RPMI8226 (cell line): Measurements from ENCODE around the gene TTC23.
A peak's percentile ranks its signal among the peaks of the same experiment; 100 is the strongest.
"Not testable (repeated sequence)": the region's sequence is repeated elsewhere in the genome, so short reads cannot be mapped to it uniquely, and the experiment has no call there.

Experiments used
- DNase-seq: peaks from one replicate; pipeline ENCODE4 v3.0.0-alpha.2; 2015

TTC23 gene

DNA sequence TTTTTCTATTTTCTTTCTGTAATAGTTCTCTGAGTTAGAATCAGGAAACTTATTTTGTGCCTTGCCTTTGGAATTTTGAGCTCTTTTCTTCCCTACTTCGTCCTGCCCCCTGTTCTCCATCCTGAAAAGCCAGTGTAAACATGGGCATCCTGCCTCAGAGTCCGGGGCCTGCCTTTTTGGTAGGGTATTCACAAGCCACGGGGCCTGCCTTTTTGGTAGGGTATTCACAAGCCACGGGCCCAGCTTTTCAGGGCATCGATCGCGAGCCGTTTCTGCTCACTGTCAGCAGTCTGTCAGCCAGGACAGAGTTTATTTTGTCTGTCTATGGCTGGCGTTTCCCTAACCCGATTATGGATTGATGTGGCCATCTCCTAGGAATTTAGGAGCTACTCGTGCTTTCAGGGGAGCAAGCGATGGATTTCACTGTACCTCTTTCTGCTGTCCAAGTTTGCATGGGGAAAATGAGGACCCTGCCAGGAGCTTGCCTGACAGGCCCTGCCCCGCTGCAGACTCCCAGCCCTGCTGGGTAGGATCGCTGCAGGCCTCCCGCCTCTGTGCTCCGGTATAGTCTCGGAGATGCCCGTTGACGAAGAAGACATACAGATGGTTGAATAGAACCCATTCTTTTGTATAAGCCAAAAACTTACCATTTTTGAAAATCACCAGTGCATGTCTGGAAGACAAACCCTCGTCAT lies 131.7 kb downstream of the TTC23 start:
- DNase-seq = no peak

DNA sequence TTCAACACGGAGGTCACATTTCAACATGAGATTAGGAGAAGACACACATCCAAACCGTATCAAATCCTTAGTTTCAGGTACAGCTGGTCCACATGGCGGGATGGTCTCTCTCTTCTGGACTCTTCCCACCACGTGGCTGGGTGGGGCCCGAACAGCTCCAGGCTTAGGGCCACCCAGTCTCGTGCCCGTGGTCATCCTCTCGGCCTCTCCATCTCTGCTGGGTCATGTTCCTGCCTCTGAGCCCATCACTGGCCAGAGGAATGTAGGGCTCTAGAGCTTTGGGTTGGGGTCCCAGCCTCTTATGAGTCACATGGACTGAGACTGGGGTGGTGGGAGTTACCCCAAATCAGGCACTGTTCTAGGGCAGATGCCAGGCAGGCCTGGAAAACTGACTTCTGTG lies 132.3 kb downstream of the TTC23 start:
- no peak for DNase-seq

DNA sequence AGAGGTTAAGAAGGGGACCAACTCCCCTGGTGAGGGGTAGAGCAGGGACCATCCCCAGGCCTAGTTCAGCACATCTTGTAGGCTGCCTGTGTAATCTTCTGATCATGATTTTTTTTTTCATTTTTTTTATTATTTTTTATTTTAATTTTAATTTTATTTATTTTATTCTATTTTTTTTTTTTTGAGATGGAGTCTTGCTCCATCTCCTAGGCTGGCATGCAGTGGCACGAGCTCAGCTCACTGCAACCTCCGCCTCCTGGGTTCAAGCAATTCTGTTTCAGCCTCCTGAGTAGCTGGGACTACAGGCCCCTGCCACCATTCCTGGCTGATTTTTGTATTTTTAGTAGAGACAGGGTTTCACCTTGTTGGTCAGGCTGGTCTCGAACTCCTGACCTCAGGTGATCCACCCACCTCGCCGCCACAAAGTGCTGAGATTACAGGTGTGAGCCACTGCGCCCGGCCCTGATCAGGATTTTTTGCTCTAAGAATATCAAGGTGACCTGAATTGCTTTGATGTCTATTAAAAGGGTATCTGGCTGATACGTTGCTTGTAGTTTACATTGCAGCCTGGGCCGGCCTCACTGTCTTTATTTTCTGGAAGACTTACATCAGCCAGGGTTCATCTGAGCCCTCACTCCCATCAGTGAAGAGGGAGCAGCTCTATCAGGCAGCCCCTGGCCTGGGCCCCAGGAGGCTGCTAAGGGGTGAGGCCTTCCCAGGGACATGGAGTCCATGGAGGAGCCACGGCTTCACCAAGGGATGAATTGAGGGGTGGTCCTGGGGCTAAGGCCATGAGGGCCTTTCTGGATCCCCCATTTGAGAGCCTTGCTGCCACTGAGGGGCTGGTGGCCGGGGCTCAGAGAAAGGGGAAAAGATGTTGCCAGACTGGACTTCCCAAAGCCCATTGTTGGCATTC lies 133.8 kb downstream of the TTC23 start:
- DNase-seq = no peak

DNA sequence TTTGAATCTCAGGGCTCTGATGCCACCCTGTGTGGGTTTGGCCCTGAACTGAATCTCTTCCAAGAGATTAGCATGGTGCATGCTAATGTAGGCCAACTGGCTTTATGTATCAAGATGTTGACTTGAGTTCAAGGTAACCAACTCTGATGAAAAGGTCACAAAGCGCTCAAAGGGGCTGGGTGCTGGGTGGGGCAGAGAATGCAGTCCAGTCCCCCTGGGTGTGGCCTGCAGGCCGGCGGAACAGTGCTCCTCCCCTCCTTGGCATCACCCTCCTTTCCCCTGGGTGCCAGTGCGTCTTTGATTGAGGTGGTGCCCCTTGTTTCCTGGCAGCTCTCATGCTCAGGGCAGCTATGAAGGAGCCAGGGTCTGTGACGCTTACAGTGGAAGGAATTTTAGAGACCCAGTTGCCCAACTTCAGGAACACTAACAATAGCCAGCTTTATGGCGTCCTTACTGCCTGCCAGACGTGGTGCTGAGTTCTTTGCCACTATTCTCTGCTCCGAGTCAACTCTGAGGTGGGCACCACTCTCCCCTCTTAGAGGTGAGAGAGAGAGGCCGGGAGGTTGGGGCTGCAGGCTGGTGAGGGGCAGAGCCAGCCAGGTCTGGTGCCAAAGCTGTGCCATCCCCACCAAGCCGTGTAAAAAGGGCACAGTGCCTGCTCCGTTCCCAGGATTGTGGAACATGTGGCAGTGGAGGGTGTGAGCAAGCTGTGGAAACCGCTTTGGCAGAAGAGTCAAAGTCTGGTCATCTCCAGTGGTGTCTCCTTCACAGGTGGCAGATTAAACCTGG lies 134.7 kb downstream of the TTC23 start:
- DNase-seq = no peak

DNA sequence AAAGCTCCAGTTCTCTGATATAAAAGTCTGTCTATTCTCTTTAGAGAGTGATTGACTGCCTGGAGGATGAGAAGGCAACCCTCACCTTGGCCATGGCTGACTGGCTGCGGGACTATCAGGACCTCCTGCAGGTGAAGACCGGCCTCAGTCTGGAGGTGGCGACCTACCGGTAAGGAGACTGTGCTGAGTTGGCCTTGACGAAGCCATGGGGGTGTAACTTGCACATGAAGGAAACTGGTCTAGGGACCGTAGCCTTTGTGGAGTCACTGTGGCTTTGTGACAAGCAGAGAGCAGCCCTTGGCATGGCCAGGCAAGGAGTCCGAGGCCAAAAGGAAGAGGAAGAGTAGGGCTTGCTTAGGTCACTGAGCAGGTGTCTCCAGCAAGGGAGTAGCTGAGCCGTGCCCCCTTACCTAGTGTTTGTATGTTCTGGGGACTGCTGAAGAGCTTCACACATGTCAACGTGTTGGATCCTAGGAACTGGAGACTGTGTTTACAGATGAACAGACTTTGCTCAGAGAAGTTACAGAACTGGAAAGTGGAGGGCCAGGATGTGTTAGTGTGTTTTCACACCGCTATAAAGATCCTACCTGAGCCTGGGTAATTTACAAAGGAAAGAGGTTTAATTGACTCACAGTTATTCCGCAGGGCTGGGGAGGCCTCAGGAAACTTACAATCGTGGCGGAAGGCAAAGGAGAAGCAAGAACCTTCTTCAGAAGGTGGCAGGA lies 135.7 kb downstream of the TTC23 start:
- DNase-seq = no peak

DNA sequence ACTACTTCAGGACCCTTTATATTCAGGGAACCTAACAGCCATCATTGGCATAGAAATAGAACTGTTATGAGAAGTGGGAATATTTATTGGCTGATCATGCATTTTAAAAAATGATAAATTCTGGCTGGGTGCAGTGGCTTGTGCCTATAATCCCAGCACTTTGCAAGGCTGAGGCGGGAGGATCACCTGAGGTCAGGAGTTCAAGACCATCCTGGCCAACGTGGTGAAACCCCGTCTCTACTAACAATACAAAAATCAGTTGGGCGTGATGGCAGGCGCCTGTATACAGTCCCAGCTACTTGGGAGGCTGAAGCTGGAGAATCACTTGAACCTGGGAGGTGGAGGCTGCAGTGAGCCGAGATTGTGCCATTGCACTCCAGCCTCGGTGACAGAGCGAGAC lies 137.7 kb downstream of the TTC23 start:
- DNase-seq = not testable (repeated sequence)

DNA sequence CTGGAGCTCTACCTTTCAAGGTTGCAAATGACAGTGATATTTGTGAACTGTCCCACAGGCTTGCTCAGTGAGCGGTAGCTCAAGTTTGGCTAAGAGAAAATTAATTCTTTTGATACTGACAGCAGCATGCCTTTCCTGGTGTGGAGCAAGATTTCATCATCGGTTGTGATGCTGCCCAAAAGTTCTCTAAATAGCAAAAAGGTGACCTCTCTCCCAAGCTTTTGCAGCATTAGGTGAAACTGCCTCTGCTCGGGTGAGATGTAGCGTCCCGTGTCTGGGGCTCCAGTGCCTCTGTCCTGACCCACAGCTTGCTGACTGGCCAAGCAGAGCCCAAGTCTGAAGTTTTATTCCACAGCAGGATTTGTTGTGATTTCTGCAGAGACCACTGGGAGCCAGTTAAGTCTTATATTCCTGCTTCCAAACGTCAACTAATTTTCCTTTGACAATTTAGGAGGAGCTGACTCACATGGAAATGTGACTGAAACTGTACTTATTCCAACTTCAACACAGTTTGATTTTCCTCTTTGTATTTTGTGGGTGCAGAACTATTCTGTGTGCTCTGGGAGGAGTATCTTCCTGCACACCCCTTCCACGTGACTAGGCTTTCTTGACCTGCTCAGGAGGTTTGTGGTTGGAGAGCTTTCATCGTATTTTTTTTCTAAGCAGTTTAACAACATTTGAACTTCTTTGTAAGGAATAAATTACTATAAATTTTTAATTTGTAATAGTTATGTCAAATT lies 138.6 kb downstream of the TTC23 start:
- no peak for DNase-seq

DNA sequence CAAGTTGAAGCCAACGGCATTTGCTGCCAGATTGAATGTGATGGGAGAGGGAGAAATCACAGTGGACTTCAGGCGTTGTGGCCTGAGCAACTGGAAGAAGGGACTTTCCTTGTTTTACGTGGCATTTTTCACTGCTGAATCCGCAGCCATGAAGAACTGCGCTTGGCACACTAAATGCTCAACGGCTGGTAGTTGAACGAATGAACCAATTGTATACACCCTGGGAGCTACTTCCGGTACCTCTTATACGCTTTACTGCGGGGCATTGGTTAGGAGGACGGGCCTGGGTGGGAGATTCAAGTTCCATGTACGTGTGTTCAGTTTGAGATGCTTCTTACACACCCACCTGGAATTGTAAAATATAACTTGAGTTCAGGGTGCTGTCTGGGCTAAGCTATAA lies 139.3 kb downstream of the TTC23 start:
- no peak for DNase-seq

DNA sequence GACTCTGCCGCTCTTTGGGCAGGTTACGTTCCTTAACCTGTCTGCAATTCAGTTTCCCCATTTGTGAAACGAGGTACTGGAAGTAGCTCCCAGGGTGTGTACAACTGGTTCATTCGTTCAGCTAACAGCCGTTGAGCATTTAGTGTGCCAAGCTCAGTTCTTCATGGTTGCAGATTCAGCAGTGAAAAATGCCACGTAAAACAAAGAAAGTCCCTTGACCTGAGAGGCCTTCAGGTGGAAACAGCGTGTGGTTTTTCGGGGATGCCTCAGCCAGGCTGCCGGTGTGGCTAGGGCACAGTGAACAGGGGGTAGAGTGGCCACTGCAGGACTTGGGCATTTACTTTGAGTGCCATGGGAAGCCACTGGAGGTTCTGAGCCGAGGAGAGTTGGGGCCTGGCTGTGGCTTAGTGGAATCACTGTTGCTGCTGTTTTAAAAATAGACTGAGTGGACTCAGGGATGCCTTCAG lies 139.8 kb downstream of the TTC23 start:
- no peak for DNase-seq

DNA sequence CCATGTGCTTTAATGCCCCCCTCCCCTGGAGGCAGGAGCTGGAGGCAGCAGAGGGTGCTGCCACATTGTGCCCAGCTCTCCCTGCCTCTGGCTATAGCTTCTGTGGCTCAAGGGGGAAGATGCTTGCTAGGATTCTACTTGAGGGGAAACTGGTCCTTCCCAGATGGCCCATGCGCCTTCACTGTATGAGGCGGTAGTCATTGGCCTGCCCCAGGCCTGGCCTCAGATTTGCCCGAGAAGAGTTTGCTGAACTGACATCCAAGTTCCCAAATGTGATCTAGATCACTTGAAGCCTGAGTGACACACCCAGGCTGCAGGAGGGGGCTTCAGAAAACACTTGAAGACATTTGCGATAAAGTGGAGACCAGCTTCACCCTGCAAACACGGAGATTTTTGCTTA lies 140.4 kb downstream of the TTC23 start:
- DNase-seq = no peak

DNA sequence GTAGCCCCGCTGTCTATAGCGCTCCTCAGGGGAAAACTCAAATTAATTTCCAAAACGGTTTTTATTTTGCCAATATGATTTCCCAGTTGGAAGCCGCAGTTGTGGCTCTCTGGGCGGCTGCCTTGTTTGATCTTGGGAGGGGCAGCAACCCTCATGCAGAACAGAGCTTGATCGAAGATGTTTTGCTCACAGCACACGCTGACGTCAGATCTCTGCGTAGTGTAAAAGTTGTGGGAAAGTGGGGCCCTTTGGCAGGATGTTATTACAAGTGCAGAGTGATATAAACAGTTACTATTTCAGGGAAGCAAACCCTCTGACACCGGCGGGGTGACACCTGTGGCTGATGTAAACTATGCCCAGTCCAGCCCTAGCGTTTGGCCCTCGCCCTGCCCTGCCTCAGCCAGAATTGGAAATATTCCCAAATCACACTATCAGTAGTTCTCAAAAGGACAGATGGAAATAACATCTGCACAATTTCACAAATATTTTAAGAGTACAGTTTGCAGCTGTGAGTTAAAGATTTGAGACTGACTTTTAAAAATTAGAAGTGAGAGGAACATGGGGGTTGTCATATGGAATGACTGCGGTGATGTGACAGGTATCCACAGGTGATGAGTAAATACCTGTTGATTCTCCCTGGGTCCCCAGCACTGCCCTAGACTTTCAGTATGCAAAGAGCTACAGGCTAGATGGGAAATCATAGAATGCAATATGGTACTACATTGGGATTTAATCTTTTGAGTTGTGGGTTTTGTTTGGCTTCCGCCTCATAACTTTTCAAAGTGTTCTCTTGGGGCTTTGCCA lies 142.8 kb downstream of the TTC23 start:
- peak; percentile 62 for DNase-seq

DNA sequence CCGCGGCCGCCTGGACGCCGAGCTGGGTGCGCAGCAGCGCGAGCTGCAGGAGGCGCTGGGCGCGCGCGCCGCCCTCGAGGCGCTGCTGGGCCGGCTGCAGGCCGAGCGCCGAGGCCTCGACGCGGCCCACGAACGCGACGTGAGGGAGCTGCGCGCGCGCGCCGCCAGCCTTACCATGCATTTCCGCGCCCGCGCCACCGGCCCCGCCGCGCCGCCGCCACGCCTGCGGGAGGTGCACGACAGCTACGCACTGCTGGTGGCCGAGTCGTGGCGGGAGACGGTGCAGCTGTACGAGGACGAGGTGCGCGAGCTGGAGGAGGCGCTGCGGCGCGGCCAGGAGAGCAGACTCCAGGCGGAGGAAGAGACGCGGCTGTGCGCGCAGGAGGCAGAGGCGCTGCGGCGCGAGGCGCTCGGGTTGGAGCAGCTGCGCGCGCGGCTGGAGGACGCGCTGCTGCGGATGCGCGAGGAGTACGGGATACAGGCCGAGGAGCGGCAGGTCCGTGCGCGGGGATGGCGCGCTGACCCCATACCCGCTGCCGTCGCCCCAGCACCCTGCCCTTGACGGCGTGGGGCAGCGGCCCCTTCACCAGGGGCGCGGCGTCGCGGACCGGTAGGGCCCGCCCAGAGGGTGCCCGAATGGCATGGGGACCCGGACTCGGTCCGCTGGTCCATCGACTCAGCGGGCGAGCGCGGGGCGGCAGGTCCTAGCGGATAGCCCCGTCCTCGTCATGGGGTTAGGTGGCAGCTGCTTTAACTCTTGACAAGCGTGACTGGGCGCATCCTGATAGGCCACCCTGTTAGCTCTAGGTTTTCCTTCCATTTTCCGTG lies 143.7 kb downstream of the TTC23 start:
- peak; percentile 92 for DNase-seq

DNA sequence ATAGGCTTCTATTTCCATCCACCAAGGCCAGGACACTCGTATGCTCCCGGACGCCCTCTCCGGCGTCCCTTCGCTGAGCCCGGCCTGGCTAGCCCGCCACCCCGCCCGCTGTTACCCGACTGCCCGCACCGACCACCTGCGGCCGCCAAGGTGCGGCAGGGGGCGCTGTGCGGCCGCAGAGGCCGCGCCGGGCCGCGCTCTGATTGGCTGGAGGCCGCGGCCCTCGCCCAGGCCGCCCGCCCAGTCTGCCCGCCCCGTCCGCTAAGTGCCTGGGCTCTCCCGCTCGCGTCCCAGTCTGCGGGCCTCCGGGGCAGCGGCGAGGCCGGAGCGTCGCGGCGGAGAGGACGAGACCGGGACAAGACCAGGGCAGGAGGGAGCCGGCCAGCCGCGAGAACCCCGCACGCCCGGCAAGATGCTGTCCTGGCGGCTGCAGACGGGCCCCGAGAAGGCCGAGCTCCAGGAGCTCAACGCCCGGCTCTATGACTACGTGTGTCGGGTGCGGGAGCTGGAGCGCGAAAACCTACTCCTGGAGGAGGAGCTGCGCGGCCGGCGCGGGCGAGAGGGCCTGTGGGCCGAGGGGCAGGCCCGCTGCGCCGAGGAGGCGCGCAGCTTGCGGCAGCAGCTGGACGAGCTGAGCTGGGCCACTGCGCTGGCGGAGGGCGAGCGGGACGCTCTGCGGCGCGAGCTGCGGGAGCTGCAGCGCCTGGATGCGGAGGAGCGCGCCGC lies 144.4 kb downstream of the TTC23 start, which contains the start of gene SYNM:
TSS of gene SYNM (plus strand) at position 293 of the 726 bp plus-strand sequence. CDS start at position 413, 120 bp downstream.
- DNase-seq = peak; percentile 93

DNA sequence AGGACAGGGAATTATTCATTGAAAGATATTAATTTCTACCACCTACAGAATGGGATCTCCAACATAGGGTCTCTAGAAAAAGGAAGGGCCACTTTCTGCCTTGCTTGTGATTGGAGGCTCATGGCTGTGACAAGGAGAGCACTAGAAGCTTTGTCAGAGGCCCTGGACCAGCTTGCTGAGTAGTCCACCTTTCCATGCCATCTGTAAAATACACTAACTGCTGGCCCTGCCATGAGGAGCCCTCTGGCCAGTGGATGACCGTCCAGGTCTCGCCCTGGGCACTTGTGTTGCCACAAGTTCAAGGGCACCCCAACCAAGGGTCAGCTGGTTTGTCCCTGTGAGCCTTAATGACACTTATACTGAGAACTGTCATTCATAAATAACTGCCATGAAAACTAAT lies 146.1 kb downstream of the TTC23 start:
- no peak for DNase-seq

DNA sequence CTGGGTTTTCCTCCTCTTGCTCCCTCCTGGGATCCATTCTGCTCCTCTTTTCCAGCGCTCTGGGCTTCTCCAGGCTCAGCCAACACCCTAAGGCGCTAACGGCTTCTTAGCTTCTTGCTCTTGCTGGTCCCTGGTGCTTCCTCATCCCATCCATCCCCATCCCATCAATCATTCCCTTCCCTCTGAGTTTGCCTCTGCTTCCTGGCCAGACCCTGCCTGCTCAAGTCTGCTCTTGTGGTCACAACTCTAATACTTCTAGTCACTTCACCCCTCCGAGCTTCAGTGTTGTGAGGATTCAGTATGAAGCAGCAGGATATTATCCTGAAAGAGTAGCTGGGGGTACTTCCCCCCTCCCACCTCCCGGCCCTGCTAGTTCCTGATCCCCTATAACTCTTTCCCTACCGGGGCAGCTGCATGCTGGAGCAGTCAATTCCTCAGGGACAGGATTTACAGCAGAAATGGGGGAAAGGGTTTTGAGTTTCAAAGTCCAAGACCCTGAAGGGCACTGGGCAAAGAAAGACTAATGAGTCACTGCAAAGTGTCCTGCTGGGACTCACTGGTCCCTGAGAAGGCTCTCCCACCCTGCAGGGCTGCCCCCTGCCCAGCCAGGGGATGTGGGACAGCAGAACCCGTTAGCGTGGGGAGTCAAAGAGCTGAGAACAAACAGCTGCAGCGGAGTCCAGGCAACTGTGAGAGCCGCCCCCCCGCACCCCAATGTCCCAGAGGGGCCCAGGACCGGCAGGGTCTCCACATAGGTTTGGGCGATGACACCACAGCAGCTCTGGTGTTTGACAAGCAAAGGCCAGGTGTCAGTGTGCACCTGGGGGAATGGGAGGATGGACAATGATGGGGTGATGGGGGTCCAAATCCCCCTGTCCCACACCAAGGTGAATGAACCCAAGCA lies 146.8 kb downstream of the TTC23 start:
- DNase-seq = no peak

DNA sequence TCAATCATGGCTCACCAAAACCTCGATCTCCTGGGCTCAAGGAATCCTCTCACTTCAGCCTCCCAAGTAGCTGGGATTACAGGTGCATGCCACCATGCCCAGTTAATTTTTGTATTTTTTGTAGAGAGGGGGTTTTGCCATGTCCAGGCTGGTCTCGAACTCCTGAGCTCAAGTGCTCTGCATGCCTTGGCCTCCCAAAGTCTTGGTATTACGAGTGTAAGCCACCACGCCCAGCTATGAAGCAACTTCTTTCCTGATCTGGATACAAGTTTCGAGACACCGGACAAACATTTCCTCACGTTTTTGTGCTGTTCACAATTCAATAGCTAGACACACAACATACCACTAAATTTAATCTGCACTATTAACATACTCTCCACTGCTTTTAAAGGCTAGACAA lies 147.9 kb downstream of the TTC23 start:
- DNase-seq = no peak

DNA sequence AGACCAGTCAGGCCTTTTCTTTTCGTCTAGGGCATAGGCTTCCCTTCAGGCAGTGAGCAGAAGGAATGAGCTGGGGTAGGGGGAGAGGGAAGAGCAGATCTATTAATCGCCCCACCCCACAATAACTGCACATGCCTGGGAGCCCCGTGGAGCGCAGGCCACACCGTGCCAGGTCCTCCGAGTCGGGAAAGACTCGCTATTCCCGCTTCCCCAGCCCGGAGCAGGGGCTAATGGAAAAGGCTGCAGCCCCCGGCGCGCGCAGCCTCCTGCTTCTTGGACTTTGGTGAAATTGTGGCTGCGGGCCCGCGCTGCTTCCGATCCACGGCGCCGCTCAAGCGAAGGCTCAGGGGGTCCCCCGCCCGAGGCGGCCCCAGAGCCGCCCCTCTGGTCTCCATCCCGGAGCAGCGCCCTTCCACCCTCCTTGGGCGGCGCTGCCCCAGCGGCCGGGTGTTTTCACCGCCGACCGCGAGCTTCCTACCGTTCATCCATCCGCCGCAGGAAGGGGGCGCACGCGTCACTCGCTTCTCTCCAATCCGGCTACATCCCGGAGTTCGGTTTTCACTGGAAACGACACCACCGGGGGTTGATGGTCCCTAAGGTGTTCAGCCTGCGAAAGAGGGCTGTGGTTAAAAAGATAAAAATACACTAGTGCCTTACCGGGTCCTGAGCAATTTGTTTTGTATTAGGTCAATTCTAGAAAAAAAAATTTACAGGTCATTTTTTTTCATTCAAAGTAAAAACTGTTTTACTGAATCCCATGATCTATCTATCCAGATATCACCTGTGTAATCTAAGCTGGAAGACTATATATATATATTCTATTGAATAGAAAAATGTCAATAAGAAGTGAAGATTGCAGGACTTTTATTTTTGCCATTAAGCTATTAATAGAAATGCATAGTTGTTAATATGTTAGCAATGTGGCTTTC lies 148.9 kb downstream of the TTC23 start:
- peak; percentile 82 for DNase-seq
